Activated naive CD4-positive, alpha-beta T cell treated with anti-CD3 and anti-CD28 coated beads, Interleukin-2, amount 10 ng/mL, durations not matched to agents 5 hours and 36 hours (primary cell): ENCODE data around the gene PRICKLE2. TPM values are rescaled to one million over a fixed set of nuclear protein-coding genes. Genes with fewer than 3 reads are reported as not detected.

Experiments
- total RNA-seq, 2 experiments: library from RNA; stranded (reverse); gene quantifications; one replicate each; pipeline ENCODE4 v1.2.3, GENCODE V29; 2021

PRICKLE2 gene, protein sequence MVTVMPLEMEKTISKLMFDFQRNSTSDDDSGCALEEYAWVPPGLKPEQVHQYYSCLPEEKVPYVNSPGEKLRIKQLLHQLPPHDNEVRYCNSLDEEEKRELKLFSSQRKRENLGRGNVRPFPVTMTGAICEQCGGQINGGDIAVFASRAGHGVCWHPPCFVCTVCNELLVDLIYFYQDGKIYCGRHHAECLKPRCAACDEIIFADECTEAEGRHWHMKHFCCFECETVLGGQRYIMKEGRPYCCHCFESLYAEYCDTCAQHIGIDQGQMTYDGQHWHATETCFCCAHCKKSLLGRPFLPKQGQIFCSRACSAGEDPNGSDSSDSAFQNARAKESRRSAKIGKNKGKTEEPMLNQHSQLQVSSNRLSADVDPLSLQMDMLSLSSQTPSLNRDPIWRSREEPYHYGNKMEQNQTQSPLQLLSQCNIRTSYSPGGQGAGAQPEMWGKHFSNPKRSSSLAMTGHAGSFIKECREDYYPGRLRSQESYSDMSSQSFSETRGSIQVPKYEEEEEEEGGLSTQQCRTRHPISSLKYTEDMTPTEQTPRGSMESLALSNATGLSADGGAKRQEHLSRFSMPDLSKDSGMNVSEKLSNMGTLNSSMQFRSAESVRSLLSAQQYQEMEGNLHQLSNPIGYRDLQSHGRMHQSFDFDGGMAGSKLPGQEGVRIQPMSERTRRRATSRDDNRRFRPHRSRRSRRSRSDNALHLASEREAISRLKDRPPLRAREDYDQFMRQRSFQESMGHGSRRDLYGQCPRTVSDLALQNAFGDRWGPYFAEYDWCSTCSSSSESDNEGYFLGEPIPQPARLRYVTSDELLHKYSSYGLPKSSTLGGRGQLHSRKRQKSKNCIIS
- not detected for total RNA-seq

DNA sequence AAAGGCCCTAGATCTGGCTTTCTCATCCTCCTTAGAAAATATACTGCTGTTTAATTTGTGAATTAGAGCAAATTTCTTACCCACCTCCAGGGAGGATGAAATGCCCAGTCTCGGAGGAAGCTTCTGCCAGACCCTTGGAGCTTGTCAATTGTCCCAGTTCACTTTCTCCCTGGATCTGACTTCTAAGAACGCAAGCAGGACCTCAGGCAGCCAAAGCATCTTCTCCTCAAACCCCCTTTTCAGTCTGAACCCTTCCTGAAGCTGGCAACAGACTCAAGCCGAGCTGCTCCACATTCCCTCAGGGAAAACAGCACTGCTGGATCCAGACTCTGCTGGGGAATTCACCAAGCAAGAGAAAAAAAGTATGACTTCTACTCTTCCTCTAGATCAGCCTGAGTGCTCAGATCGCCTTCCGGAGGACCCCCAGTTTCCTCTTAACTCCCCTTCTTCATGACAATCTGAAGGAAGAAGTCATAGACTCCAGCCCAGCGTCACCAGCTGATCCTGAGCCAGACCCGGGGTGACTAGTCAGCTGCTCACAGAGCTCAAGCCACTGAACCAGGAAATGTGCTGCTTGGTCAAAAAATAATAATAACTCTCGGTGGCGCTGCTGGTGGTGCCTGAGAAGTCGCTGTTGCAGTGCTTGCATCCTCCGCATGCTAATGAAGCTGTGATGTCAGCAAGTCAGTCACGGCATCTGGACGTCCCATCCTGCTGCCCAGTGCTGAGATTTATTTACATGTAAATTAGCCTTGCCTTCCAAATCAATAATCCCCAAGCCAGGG lies at the start of gene PRICKLE2:
TSS of gene PRICKLE2 (minus strand) at position 641 of the 785 bp plus-strand sequence. CDS start 26,539 bp downstream, outside the sequence.

Other genes with a start within 250 kb of the PRICKLE2 start
- 10 to 100 TPM; 67.0 to 74.1 TPM for gene PSMD6, start 202.0 kb downstream of the PRICKLE2 start, total RNA-seq